Right lobe of liver (tissue), 4 donors: ENCODE measurements around the gene ACAP2.

Experiments used
- POLR2A ChIP-seq: fragments of 450-650 bp; IDR thresholded peaks from one replicate; pipeline ENCODE4 v1.6.1; 2017; ENCODE audit warnings: antibody characterized with exemption, mild to moderate bottlenecking
- TF ChIP-seq, protein P1 (sequence below), 4 donors: fragments of 200-600 bp in 3 of 4; fragments of 450-650 bp in 1 of 4; IDR thresholded peaks; one replicate each; pipeline versions ENCODE4 v1.5.1 to v1.8.0; 2016 to 2022; ENCODE audit warnings: antibody characterized with exemption in 4 of 4, mild to moderate bottlenecking in 2 of 4
- donor health status: DM: no; HTN: no; CAD: no.
- donor health status: DM: no; HTN: no; CAD: no.
- donor health status: DM: no; HTN: yes; CAD: no.

GRCh38 chr3:195441476-195441991, 1.3 kb downstream of the ACAP2 start:
- TF ChIP-seq, protein P1, sequence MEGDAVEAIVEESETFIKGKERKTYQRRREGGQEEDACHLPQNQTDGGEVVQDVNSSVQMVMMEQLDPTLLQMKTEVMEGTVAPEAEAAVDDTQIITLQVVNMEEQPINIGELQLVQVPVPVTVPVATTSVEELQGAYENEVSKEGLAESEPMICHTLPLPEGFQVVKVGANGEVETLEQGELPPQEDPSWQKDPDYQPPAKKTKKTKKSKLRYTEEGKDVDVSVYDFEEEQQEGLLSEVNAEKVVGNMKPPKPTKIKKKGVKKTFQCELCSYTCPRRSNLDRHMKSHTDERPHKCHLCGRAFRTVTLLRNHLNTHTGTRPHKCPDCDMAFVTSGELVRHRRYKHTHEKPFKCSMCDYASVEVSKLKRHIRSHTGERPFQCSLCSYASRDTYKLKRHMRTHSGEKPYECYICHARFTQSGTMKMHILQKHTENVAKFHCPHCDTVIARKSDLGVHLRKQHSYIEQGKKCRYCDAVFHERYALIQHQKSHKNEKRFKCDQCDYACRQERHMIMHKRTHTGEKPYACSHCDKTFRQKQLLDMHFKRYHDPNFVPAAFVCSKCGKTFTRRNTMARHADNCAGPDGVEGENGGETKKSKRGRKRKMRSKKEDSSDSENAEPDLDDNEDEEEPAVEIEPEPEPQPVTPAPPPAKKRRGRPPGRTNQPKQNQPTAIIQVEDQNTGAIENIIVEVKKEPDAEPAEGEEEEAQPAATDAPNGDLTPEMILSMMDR (IDR thresholded peaks at IDR 0.05): no peak
- TF ChIP-seq POLR2A: no peak
